ENCODE measurements around the gene BCR.

The BCR gene

GRCh38 chr22:23272371-23272770 is 92.1 kb downstream of the BCR start:
- no peak for FAIRE-seq
- TF ChIP-seq POLR2A (IDR thresholded peaks at IDR 0.05; ENCODE audit: low read depth, low read length) (no peak), TAF1 (IDR thresholded peaks at IDR 0.05; ENCODE audit: borderline replicate concordance, low read depth, low read length) (no peak), POLR2AphosphoS5 (IDR thresholded peaks at IDR 0.05; ENCODE audit: low read depth, low read length) (no peak)

GRCh38 chr22:23272834-23273233 is 92.5 kb downstream of the BCR start:
- TF ChIP-seq TAF1 (IDR thresholded peaks at IDR 0.05; ENCODE audit: borderline replicate concordance, low read depth, low read length), result no peak
- TF ChIP-seq POLR2A (IDR thresholded peaks at IDR 0.05; ENCODE audit: low read depth, low read length), result no peak
- TF ChIP-seq POLR2AphosphoS5 (IDR thresholded peaks at IDR 0.05; ENCODE audit: low read depth, low read length), result no peak
- no peak for DNase-seq (ENCODE audit: insufficient read length)
- no peak for FAIRE-seq

More at GRCh38 chr22:23272371-23272770, 92.1 kb downstream of the BCR start:
- DNase-seq (ENCODE audit: insufficient read length), result no peak

- FAIRE-seq (no peak), DNase-seq (ENCODE audit: insufficient read length) (no peak)
- TF ChIP-seq POLR2A (IDR thresholded peaks at IDR 0.05; ENCODE audit: low read depth, low read length) (no peak), POLR2AphosphoS5 (IDR thresholded peaks at IDR 0.05; ENCODE audit: low read depth, low read length) (no peak), TAF1 (IDR thresholded peaks at IDR 0.05; ENCODE audit: borderline replicate concordance, low read depth, low read length) (no peak)
Observed at GRCh38 chr22:23273445-23274145, 93.3 kb downstream of the BCR start.

- no peak for TF ChIP-seq TAF1 (IDR thresholded peaks at IDR 0.05; ENCODE audit: borderline replicate concordance, low read depth, low read length)
- no peak for FAIRE-seq
- no peak for DNase-seq (ENCODE audit: insufficient read length)
Observed at GRCh38 chr22:23274146-23274526, 93.8 kb downstream of the BCR start.

GRCh38 chr22:23274891-23275694 is 94.8 kb downstream of the BCR start:
- TF ChIP-seq TAF1 (IDR thresholded peaks at IDR 0.05; ENCODE audit: borderline replicate concordance, low read depth, low read length) (no peak), POLR2A (IDR thresholded peaks at IDR 0.05; ENCODE audit: low read depth, low read length) (no peak), POLR2AphosphoS5 (IDR thresholded peaks at IDR 0.05; ENCODE audit: low read depth, low read length) (no peak)
- no peak for DNase-seq (ENCODE audit: insufficient read length)
- no peak for FAIRE-seq

- no peak for FAIRE-seq
- no peak for TF ChIP-seq POLR2AphosphoS5 (IDR thresholded peaks at IDR 0.05; ENCODE audit: low read depth, low read length)
- TF ChIP-seq POLR2A (IDR thresholded peaks at IDR 0.05; ENCODE audit: low read depth, low read length), result no peak
- TF ChIP-seq TAF1 (IDR thresholded peaks at IDR 0.05; ENCODE audit: borderline replicate concordance, low read depth, low read length), result no peak
- no peak for DNase-seq (ENCODE audit: insufficient read length)
Observed at GRCh38 chr22:23275751-23276150, 95.4 kb downstream of the BCR start.

GRCh38 chr22:23276656-23277582 is 96.6 kb downstream of the BCR start:
- no peak for DNase-seq (ENCODE audit: insufficient read length)
- TF ChIP-seq TAF1 (IDR thresholded peaks at IDR 0.05; ENCODE audit: borderline replicate concordance, low read depth, low read length) (no peak), POLR2AphosphoS5 (IDR thresholded peaks at IDR 0.05; ENCODE audit: low read depth, low read length) (no peak), POLR2A (IDR thresholded peaks at IDR 0.05; ENCODE audit: low read depth, low read length) (no peak)
- no peak for FAIRE-seq

- FAIRE-seq, result no peak
- DNase-seq (ENCODE audit: insufficient read length), result no peak
- TF ChIP-seq POLR2A (IDR thresholded peaks at IDR 0.05; ENCODE audit: low read depth, low read length) (no peak), POLR2AphosphoS5 (IDR thresholded peaks at IDR 0.05; ENCODE audit: low read depth, low read length) (no peak), TAF1 (IDR thresholded peaks at IDR 0.05; ENCODE audit: borderline replicate concordance, low read depth, low read length) (no peak)
Observed at GRCh38 chr22:23277583-23278295, 97.4 kb downstream of the BCR start.

- no peak for DNase-seq (ENCODE audit: insufficient read length)
- FAIRE-seq, result no peak
- no peak for TF ChIP-seq TAF1 (IDR thresholded peaks at IDR 0.05; ENCODE audit: borderline replicate concordance, low read depth, low read length)
- TF ChIP-seq POLR2AphosphoS5 (IDR thresholded peaks at IDR 0.05; ENCODE audit: low read depth, low read length), result no peak
- no peak for TF ChIP-seq POLR2A (IDR thresholded peaks at IDR 0.05; ENCODE audit: low read depth, low read length)
Observed at GRCh38 chr22:23278883-23279675, 98.8 kb downstream of the BCR start.

- DNase-seq (ENCODE audit: insufficient read length) (no peak), FAIRE-seq (no peak)
- TF ChIP-seq POLR2AphosphoS5 (IDR thresholded peaks at IDR 0.05; ENCODE audit: low read depth, low read length) (no peak), TAF1 (IDR thresholded peaks at IDR 0.05; ENCODE audit: borderline replicate concordance, low read depth, low read length) (no peak), POLR2A (IDR thresholded peaks at IDR 0.05; ENCODE audit: low read depth, low read length) (no peak)
Observed at GRCh38 chr22:23279781-23280180, 99.5 kb downstream of the BCR start.

All from GM12892 (cell line).